ENCODE results near the gene ZNF846.
"Not testable (repeated sequence)": the region's sequence is repeated elsewhere in the genome, so short reads cannot be mapped to it uniquely, and the experiment has no call there.

ZNF846 gene

DNA sequence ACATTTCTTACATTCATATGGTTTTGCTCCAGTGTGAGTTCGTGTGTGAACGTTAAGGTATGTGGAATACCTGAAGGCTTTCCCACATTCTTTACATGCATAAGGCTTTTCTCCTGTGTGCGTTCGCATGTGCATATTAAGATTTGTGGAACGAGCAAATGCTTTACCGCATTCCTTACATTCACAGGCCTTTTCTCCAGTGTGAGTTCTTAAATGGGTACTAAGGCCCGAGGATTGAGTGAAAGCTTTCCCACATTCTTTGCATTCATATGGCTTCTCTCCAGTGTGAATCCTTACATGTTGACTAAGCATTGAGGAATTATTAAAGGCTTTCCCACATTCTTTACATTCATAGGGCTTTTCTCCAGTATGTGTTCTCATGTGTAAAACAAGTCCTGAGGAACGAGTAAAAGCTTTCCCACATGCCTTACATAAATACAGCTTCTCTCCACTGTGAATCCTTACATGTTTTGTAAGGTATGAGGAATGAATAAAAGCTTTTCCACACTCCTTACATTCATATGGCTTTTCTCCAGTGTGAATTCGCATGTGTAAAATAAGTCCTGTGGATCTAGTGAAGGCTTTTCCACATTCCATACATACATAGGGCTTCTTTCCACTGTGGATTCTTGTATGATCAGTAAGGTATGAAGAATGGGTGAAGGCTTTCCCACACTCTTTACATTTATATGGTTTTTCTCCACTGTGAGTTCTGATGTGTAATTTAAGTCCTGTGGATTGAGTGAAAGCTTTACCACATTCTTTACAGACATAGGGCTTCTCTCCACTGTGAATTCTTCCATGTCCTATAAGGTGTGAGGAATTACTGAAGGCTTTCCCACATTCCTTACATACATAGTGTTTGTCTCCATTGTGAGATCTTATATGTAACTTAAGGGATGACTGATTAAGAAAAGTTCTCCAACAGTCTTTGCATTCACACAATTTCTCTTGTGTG is 10.7 kb downstream of the ZNF846 start:
- TF ChIP-seq, protein P1, sequence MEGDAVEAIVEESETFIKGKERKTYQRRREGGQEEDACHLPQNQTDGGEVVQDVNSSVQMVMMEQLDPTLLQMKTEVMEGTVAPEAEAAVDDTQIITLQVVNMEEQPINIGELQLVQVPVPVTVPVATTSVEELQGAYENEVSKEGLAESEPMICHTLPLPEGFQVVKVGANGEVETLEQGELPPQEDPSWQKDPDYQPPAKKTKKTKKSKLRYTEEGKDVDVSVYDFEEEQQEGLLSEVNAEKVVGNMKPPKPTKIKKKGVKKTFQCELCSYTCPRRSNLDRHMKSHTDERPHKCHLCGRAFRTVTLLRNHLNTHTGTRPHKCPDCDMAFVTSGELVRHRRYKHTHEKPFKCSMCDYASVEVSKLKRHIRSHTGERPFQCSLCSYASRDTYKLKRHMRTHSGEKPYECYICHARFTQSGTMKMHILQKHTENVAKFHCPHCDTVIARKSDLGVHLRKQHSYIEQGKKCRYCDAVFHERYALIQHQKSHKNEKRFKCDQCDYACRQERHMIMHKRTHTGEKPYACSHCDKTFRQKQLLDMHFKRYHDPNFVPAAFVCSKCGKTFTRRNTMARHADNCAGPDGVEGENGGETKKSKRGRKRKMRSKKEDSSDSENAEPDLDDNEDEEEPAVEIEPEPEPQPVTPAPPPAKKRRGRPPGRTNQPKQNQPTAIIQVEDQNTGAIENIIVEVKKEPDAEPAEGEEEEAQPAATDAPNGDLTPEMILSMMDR (IDR thresholded peaks at IDR 0.05; ENCODE audit: control insufficient read depth, extremely low read depth, insufficient read depth): no peak
- H3K4me3 ChIP-seq (ENCODE audit: low read depth, low read length): no peak overlapping the region
- DNase-seq (ENCODE audit: low read depth): no peak

DNA sequence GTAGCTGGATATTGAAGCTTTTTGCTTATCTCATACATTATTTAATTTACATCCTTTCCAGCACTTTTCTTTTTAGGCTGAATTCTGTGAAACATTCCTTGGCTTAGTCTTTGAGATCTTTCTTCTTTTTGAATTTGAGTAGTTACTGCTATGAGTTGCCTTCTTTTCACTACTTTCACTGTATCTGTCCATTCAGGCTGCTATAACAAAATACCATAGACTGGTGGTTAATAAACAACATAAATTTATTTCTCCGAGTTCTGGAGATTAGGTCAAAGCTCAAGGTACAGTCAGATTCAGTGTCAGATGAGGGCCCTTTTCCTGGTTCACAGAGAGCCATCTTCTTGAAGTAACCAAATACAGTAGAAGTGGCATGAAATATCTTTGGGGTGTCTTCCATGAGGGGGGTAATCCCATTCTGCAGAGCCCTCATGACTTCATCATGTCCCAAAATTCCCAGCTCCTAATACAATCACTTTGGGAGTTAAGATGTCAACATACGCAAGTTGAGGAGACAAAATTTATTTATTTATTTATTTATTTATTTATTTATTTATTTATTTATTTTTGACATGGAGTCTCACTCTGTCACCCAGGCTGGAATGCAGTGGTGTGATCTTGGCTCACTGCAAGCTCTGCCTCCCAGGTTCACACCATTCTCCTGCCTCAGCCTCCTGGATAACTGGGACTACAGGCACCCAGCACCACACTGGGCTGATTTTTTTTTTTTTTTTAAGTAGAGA is 15.7 kb downstream of the ZNF846 start:
- TF ChIP-seq, protein P1 (IDR thresholded peaks at IDR 0.05; ENCODE audit: control insufficient read depth, extremely low read depth, insufficient read depth): no peak
- no peak for DNase-seq (ENCODE audit: low read depth)
- no peak overlapping the region for H3K4me3 ChIP-seq (ENCODE audit: low read depth, low read length)

DNA sequence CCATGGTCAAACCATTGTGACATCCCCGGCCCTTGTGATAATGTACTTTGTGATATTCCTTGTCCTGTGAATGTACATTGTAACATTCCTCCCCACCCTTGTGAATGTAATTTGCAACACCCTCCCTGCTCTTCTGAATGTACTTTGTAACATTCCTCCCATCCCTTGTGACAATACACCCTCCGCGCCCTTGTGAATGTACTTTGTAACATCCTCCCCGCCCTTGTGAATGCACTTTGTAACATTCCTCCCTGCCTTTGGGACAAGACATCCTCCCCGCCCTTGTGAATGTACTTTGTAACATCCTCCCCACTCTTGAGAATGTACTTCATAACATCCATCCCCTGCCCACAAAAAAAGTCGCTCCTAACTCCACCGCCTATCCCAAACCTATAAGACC is 17.1 kb downstream of the ZNF846 start:
- DNase-seq (ENCODE audit: low read depth): no peak
- no peak overlapping the region for H3K4me3 ChIP-seq (ENCODE audit: low read depth, low read length)
- TF ChIP-seq, protein P1 (IDR thresholded peaks at IDR 0.05; ENCODE audit: control insufficient read depth, extremely low read depth, insufficient read depth): no peak

DNA sequence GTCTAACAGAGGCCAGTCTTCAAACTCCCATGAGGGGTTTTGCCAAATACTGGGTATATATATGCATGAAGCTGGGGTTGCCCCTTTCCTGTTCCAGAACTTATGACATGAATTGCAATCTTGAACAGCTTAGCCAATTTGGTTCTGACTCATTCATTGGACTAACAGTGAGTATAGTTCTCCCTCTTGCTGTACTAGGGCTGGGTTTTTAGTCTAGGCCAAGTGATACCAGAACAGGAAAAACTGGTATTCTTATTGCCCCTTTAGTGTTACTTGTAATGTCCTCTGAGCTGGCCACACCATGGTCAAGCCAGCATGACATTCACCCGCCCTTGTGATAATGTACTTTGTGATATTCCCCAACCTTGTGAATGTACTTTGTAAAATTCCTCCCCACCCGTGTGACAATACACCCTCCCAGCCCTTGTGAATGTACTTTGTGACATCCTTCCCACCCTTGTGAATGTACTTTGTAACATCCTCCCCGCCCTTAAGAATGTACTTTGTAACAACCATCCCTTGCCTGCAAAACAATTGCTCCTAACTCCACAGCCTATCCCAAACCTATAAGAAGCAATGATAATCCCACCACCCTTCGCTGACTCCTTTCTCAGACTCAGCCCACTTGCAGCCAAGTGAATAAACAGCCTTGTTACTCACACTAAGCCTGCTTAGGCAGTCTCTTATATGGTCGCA is 26.9 kb downstream of the ZNF846 start:
- TF ChIP-seq, protein P1 (IDR thresholded peaks at IDR 0.05; ENCODE audit: control insufficient read depth, extremely low read depth, insufficient read depth): no peak
- H3K4me3 ChIP-seq (ENCODE audit: low read depth, low read length): no peak overlapping the region
- DNase-seq (ENCODE audit: low read depth): no peak

DNA sequence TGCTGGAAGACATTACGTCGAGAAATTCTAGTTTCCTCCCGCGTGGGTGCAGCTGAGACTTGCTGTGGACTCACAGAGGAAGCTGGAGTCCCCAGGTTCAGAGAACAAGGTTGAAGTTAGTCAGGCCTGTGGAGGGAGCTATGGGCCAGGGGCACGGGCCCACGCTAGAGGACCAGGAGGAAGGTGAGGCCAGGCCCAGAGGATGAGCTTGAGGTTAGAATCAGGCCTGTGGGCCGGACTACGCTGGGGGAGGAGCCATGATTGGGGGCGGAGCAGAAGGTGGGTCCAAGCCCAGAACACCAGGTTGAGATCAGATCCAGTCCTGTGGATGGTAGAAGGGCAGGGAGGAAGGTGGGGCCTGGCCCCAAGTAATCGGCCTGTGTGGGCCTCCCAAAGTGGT is 32.6 kb downstream of the ZNF846 start:
- no peak for DNase-seq (ENCODE audit: low read depth)
- TF ChIP-seq, protein P1 (IDR thresholded peaks at IDR 0.05; ENCODE audit: control insufficient read depth, extremely low read depth, insufficient read depth): no peak
- no peak overlapping the region for H3K4me3 ChIP-seq (ENCODE audit: low read depth, low read length)

DNA sequence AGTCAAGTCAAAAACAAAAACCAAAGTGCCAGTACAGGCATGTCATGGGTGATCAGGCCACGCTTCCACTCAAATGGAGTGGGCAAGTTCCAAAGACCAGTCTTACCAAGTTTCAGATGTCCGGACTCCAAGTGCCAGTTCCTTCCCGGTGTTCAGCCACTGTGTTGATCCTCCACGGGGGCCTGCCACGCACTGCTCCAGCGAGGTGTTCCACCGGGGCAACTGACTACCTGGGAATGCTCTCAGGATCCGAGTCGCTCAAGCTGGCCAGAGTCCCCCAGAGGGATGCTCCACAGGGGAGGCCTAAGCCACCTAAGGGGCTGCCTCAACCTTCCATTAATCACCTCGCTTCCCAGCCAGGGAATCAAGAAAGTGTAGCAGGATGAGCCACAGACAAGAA is 38.5 kb downstream of the ZNF846 start:
- not testable (repeated sequence) for DNase-seq (ENCODE audit: low read depth); H3K4me3 ChIP-seq (ENCODE audit: low read depth, low read length)

DNA sequence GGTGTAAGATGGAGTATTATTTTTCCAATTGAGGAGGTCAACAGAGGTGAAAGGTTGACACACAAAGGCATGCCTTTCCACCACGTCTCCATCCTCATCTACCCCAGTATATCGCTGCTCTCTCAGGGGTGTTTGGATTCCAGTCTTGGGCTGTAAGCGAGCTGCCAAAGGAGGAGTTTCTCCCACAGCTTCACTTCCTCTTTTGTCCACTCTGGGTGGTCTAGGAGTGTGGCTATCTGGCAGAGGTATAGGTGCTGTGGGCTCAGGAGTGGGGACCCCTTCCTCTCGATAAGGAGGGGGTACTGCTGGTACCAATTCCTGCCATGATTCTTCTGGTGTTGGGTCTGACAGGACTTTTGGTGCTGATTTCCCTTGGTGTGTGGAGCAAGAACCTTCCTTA is 39.4 kb downstream of the ZNF846 start:
- TF ChIP-seq, protein P1 (IDR thresholded peaks at IDR 0.05; ENCODE audit: control insufficient read depth, extremely low read depth, insufficient read depth): no peak
- DNase-seq (ENCODE audit: low read depth): no peak

More for the DNA sequence above, 39.4 kb downstream of the ZNF846 start:
- no peak overlapping the region for H3K4me3 ChIP-seq (ENCODE audit: low read depth, low read length)

All from LNCaP clone FGC (cell line).